Measurements from ENCODE around the gene APEH.
A peak's percentile ranks its signal among the peaks of the same experiment; 100 is the strongest.
"Not testable (repeated sequence)": the region's sequence is repeated elsewhere in the genome, so short reads cannot be mapped to it uniquely, and the experiment has no call there.

Gene APEH

DNA sequence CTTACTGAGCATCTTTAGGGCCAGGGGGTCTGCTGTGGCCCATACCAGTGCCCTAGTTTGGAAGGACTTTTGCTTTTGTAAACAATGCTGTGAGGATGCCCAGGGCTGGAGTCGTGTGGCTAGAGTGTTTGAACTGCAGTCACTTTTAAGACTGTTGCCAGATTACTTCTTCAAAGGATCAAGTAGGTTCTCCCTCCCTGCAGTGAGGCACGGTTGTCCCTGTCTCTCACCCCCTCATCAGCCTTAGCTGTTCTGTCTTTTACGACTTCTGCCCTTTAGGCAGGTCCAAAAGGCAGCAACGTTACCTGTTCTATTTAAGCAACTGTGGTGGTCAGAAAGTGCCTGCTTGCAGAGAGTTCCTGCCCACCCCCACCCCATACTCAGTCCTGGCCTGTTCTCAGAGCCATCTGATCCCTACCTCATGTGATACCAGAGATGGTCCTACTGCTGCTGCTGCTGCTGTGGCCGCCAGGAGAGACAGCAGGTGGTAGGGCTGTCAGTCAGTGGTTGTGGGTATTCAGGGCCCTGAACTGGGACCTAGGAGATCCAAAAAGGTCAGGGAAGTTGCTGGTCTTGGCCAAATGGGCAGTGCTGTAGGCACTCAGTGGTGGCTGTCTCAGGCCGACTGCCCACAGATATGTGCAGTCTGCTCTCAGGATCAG lies 20.4 kb downstream of the APEH start:
- DNase-seq, result not testable (repeated sequence)

DNA sequence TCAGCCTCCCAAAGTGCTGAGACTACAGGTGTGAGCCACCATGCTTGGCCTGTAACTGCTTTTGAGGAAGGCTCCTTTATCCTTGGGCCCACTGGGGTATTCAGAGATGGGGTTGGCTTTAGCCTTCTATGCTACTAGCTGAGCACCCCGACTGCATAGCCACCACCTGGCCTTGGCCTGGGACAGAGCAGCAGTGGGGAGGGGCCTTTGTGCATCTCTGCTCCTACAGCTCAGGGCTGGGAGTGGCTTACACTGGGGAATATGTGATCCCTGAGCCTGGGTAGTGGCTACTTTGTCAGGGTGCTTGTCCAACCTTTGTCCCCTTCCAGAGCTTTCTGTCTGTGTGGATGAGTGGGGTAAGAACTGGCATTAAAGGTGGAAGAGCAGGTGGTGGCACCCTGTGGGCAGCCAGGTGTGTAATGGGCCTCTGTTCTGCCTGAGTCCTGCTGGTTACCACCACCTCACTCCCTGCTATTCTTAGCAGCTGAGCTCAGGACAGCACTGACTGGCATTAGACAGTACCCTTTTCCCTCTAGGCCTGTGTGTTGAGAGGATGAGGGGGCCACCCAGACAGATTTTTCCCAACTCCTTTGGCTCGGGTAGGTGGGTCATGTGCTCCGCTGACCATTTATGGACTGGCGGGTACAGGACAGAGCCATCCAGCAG lies 21.3 kb downstream of the APEH start:
- DNase-seq, result not testable (repeated sequence)

DNA sequence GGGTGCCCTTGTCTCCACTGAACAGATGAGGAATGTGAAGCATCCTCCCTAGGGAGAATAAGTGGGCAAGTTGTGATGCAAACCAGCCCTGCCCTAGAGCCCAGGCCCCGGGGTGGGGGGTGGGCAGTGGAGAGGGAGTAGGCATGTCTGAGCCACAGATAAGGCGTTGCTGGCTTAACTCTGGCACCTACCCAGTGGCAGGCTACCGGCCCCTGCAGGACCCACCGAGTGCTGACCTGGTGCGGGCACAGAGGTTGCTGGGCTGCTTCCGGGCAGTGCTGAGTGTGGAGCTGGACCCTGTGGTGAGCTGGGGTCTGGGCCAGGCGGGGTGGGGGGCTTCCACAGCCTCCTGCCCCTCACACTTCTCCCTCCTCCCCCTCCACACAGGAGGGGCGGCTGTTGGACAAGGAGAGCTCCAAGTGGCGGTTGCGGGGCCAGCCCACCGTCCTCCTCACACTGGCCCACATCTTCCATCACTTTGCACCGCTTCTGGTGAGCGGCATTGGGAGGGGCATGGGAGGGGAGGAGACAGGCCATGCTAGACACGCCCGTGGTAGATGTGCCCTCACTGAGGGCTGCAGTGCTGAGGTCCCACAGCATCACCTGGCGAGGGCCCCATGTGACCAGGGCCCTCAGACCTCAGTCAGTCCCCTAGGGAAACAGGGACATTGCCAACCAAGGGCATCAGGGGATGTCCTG lies 25.3 kb downstream of the APEH start:
- no peak for DNase-seq

DNA sequence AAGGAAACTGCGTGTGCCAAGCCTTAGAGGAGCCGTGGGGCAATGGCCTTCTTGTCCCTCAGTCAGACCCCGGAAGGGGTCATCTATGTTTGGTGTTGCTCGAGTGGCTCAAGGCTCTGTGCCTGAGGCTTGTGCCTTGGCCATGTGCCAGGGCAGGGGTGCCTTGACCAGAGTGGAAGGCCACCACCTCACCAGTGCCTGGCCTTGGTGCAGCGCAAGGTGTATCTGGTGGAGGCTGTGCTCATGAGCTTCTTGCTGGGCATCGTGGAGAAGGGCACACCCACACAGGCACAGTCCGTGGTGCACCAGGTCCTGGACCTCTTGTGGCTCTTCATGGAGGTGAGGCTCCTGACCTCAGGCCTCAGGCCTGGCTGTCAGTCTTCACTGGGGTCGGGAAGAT lies 25.9 kb downstream of the APEH start:
- no peak for DNase-seq

DNA sequence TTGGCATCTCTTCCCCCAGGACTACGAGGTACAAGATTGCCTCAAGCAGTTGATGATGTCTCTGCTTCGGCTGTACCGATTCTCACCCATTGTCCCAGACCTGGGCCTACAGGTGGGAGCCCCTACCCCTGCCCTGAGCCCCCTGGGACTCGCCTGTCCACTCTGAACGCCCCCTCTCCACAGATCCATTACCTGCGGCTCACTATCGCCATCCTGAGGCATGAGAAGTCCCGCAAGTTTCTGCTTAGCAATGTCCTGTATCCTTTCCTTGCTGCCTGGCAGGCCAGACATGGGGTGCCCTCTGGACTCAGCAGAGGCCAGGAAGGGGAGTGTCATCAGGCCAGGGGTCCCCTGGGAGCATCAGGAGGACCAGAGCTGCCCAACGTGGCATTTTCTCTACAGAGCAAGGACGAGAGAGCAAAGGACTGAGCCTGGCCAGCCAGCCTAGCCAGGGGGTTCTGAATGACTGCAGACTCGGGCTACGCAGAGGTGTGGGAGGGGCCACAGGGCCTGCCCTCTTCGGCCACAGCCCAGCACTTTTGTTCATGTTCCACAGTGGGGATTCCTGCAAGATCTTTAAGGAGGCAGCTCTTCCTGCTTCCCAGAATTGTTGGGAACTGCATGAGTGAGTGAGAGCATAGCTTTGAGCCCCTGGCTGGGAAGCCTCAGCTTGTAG lies 26.4 kb downstream of the APEH start:
- no peak for DNase-seq

DNA sequence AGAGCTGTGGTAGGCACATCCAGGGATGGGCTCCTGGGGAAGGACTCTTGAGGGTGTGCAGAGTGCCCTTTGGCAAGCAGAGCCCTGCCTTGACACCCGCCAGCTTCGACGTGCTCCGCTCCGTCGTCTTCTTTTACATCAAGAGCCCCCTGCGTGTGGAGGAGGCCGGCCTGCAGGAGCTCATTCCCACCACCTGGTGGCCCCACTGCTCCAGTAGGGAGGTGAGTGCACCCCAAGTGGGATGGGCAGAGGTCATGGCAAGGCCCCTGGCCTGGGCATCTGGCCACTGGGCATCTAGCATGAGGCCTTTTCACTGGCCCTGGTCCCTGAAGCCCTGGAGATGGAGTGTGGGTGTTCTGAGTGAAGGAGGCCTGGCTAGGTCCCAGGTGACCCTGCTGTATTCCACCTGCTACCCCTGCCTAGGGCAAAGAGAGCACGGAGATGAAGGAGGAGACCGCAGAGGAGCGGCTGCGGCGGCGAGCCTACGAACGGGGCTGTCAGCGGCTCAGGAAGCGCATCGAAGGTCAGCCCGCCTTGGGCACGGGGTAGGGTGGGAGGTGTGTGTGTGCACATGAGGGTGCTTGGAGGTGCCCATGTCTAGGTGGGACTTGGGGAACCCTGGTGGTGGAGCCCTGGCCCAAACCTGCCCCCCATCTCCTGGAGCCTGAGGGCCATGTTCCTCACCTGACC lies 27.4 kb downstream of the APEH start:
- peak; percentile 8 for DNase-seq

DNA sequence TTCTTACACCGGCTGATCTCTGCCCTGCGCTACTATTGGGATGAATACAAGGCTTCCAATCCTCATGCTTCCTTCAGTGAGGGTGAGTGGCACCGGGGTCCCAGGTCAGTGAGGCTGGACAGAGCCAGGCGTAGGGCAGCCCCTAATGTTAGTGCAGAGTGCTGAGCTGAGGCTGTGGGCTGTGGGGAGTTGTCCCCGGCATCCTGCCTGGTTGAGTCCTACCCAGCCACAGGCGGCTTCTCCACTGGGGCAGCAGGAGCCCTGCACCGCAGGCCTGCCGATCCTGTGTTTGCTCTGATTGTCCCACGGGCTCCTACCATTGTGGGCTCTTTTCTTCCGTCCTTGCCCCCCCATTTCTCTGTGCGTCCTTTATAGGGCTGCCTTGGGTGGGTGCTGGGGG lies 28.5 kb downstream of the APEH start:
- DNase-seq, result no peak

DNA sequence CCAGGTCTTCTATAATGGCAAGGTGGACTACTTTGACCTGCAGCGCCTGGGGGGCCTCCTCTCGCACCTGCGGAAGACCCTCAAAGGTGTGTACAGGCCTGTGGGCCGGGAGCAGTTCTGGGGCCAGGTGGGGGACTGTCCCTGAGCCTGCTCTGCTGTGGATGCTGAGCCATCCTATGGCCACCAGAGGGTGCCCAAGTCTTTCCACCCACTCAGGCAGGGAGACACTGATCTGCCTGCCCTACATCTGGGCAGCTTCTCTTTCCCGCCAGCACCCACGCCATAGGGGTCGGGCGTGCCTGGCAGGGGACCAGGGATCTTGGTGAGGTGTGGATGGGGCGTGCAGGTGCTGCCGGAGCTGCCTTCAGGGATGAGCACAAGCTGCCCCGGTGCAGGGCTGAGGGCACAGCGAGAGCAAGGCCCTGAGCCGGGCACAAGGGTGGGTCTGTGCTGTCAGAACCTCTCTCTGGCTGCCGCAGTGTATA lies 29.3 kb downstream of the APEH start:
- DNase-seq, result peak; percentile 63

DNA sequence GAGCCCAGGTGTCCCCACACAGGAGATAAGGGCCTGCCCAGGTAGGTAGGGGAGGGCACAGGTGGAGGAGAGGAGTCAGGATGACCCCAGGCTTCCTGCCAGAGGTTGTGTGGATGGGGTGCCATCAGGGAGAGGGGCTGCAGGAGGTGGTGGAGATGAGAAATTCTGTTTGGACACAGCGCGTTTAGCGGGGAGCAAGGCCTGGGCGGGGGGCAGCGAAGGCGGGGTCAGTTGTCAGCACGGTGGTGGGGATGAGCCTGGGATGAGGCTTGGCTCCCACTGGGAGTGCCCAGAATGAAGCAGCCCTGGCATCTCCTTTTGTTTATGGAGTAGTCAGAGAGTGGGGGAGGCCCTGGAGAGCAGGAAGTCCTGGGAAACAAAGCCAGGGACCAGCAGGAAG lies 29.8 kb downstream of the APEH start:
- no peak for DNase-seq

DNA sequence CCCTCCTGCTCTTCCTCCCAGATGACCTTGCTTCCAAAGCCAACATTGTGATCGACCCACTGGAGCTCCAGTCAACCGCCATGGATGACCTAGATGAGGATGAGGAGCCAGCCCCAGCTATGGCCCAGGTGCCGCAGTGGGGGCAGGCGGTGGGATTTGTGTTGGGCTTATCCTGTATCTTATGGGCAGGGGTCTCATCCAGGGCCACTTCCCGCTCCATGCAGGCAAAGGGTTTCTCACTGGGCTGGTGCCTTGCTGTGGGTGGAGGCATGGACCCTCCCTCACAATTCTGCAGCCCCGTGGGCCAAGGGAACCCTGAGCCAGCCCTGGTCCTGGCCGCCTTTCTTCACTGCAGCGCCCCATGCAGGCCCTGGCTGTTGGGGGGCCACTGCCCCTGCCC lies 30.5 kb downstream of the APEH start:
- DNase-seq, result no peak

DNA sequence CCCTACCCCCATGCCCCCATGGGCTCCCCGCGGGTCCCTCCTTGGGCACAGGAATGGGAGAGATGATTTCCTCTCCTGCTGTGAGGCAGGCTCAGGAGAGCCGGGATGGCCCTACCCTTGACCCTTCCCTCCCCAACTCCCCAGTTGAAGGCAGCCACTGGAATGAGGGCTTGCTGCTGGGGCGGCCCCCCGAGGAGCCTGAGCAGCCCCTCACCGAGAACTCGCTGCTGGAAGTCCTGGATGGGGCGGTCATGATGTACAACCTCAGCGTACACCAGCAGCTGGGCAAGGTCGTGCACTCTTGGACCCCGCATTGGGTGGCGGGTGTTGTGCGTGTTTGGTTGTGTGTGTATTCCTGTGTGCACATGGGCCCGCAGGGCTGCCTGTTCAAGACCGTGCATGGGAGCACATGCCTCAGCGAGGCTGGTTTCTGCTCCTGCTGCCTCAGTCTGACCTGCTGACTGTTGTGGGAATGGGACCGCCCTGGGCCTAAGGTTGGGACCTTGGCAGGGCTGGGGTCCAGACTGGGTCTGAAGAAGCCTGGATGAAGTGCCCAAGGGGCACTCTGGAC lies 31.3 kb downstream of the APEH start:
- no peak for DNase-seq

DNA sequence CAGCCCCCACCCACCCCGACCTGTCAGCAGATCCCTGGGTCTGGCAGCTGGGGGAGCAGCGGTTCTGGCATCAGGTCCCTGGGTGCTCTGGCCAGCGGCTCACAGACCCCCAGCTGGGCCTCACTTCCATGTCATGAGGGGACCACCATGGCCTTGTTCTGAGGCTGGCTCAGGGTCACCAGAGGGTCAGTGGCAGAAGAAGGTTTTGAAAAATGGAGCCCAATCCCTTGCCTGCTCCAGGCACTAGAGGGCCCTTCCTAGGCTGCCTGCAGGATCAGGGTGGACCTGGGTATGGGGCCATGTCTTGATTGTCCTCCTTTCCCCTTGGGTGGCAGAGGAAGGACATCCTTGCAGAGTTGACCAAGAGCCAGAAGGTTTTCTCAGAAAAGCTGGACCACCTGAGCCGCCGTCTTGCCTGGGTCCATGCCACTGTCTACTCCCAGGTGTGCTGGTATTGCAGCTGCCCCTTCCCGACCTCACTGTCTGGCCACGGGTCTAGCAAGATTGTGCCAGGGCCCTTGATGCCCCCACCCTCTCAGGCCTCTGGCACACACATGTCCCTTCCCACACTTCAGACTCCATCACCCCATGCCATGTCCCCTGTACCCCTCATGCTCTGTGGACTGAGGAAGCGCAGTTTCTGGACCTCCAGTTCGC lies 32.4 kb downstream of the APEH start:
- no peak for DNase-seq

DNA sequence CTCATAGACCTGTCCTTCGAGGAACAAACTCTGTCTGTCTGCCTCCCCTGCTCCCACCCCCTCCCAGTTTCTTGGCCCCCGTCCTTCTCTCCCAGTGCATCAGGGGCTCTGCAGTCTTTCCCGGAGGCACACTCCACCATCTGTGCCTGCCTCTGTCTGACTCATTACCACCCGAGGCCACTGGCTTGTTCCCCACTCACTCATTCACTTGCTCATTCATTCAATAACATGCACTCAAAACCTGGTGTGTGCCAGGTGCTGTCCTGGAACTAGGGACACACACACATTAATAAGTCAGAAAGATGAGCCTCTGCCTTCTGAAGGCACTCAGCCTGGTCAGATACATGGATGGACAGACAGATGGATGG lies 32.9 kb downstream of the APEH start:
- DNase-seq, result no peak

DNA sequence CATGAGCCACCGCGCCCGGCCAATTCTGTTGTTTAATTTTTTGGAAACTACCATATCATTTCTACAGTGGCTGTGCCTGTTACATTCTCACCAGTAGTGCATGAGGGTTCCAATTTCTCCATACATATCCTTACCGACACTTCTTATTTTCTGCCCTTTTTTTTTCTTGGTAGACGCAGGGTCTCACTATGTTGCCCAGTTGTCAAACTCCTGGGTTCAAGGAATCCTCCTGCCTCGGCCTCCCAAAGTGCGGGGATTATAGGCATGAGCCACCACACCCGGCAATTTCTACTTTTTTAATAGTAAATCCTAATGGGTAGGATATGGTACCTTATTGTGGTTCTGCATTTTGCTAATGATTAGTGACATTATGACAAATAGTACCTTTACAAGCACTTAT lies 35.7 kb downstream of the APEH start:
- no peak for DNase-seq

DNA sequence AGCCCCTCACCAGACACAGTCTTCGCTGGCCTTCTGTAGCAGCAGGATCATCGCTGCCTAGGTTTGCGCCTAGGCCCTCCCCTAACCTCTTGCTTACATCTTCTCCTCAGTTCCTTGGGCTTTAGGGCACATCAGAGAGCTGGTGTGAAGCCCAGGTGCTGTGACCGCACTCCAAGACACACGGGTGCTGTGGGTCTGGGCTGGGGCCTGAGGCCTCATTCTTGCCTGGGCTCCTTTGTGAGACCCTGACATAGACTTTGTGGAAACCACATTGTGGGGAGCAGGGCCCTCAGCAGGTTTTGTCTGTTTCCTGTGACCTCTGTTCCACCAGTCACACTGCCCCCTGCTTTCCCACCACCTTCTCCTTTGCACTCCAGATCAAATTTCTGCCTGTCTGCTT lies 37.3 kb downstream of the APEH start:
- DNase-seq, result no peak

DNA sequence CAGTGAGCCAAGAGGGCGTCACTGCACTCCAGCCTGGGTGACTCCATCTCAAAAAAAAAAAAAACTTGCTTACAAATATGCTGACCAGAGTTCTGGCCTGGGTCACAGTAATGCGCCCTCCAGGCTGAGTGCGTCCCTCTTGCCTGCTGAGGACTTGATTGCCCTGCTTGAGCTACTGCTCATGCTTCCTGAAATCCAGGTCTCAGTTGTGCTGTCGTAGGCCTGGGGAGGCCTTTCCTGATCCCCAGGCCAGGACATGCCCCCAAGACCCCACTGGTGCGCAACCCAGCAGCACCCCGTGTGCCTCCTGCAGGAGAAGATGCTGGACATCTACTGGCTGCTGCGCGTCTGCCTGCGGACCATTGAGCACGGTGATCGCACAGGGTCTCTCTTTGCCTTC lies 38.0 kb downstream of the APEH start:
- no peak for DNase-seq

DNA sequence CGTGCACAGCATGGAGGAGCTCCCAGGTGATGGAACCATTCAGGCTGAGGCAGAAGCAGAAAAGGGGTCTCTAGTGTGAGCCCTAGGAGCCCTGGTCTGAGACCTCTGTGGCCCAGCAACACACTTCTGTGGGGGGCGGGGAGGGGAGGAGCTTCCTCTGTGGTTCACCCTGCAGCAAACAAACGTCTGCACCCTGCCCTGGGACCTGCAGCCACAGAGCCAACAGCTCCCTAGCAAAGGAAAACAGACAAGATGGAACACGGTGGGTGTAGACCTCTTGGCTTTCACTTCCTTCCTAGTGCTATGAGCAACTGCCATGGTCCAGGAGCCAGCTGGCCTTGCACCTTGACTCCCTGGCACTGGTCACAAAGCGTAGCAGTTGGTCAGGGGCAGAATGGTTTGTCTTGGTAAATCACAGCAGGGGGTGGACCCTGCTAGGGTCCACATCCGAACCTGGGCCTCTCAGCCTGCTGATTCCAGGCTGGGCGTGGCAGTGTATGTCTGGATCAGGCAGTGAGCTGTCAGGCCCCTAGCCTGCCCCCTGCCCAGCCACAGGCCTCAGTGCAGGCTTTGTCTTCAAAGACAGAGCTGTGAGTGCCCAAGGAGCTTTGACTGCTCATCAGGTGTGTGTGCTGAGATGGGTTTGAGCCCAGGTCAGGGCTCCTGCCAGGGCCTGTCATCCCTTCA lies 38.6 kb downstream of the APEH start:
- no peak for DNase-seq

DNA sequence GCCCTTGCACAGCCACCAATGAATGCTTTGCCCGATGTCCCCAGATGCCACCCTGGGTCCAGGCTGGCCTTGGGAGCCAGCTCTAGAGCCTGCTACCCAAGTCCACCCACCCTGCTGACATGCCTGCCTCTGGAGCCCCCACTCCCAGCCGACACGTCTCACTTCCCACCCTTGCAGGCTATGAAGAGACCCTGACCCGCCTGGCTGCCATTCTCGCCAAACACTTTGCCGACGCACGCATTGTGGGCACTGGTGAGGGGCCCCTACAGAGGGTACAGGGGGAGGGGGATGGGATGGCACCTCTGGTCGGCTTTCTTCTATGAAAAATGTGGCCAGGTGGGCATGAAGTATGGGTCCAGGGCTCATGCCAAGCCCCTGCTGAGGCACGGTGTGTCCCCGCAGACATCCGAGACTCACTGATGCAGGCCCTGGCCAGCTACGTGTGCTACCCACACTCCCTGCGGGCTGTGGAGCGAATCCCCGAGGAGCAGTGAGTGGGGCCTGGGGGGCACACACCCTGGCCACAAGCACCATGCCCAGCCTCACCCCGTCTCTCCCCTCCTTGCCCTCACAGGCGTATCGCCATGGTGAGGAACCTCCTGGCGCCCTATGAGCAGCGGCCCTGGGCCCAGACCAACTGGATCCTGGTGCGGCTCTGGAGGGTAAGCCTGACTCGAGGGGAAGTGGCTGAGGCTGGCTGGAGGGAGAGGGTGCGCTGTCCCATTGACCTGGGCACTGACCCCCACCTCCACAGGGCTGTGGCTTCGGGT lies 39.4 kb downstream of the APEH start:
- DNase-seq, result no peak

DNA sequence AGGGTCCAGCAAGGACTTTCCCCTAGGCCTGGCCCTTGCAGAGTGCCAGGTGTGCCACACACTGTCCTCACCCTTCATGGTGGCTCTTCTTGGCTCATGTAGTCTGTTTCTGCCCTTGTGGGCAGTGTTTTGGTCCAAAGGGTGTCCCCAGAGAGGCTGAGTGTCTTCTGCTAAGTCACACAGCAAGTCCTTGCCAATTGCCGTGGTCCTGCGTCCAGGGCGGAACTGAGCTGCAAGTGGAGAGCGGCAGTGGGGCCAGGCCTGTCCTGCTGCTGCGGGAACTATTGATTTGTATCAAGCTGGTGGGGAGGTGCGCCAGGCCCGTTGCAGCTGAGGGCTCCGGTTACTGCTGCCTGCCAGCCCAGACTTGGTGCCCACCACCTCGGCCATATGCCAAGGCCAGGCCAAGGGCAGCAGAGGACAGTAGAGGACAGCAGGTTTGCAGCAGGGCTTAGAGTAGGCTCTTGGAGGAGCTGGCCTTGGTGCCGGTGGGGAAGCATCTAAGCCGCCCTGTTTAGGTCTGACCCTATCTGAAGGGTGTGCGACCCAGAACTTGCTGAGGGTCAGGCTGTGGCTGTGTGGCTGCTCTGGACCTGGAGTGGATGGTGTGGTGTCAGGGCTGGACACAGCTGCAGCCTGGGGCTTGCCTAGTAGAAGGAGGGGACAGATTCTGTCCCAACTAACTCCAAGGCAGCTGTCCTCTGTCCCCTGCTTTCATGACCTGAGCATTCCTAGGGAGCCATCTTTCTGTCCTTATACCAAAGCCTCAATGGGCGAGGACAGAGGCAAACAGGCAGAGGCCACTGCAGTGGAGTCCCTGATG lies 40.8 kb downstream of the APEH start:
- DNase-seq, result no peak

DNA sequence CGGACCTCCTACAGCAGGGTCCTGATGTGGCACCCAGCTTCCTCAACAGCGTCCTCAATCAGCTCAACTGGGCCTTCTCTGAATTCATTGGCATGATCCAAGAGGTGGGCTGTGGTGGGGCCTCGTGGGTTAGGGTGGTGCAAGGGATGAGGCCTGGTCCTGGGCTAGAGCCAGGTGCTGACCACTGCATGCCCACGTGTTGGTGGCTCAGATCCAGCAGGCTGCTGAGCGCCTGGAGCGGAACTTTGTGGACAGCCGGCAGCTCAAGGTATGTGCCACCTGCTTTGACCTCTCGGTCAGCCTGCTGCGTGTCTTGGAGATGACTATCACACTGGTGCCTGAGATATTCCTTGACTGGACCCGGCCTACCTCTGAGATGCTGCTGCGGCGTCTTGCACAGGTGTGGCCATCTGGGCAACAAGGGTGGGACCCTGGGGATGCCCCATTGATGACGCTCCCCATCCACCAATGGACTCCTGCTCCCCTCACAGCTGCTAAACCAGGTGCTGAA lies 41.5 kb downstream of the APEH start:
- DNase-seq, result no peak
